ENCODE measurements around the gene ALOX5.

DNA sequence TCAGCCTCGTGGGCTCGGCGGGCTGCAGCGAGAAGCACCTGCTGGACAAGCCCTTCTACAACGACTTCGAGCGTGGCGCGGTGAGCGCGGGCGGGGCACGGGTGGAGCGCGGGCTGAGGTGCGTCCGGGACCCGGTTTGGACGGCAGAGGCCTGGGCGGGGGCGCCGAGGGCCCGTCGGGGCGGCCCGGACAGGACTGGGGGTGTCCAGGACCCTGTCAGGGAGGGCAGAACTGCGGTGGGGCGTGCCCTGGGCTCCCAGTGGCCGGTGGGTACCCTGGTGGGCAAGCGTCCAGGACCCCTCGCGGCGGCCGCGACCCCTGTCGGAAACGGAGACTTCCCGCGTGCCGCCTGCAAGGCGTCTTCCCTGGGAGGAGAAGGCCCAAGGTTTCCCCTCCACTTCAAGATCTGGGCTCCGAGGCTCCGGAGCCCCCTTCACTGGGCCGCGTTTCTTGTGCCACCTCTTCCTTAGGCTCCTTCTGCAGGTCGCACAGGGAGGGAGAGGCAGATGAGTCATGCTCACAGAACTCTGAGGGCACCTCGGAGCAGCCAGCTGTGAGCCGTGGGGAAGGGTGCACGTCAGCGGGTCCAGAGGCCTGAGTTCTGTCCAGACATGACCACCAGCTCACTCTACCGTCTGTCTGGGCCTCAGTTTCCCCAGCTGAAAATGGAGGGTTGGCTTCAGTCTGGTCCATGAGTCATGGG lies 485 bp downstream of the ALOX5 start:
- TF ChIP-seq CTCF (IDR thresholded peaks at IDR 0.05) (no peak), POLR2A (IDR thresholded peaks at IDR 0.05; ENCODE audit: low read depth) (no peak), POLR2AphosphoS5 (IDR thresholded peaks at IDR 0.05) (no peak)
